Activated CD8-positive, alpha-beta T cell treated with anti-CD3 and anti-CD28 coated beads for 36 hours (primary cell): ENCODE data around the gene PRKAG1. TPM values are rescaled to one million over a fixed set of nuclear protein-coding genes. Genes with fewer than 3 reads are reported as not detected.

Source experiments
- ATAC-seq: fragments of 200-7000 bp; cut with Tn5 transposase; one replicate; pipeline ENCODE4 v1.10.0; 2021; ENCODE audit warnings: mild to moderate bottlenecking, moderate library complexity
- CTCF ChIA-PET: fragments of 350-600 bp; sonication (Branson Sonifier 250); formaldehyde crosslinking; loops from one replicate; lab custom pipeline; 2021; ENCODE audit warnings: antibody characterized with exemption; lab: Charles Lee
- POLR2A ChIA-PET: fragments of 350-600 bp; sonication (Branson Sonifier 250); formaldehyde crosslinking; loops from one replicate; lab custom pipeline; 2021; ENCODE audit warnings: antibody characterized with exemption; lab: Charles Lee
- DNase-seq: peaks from one replicate; pipeline ENCODE4 v3.0.0-alpha.2; 2020
- H3K27ac Mint-ChIP-seq: one replicate; pipeline ENCODE4 v1.8.0; 2021; ENCODE audit warnings: mild to moderate bottlenecking, mixed read lengths
- H3K27me3 Mint-ChIP-seq: one replicate; pipeline ENCODE4 v1.8.0; 2021; ENCODE audit warnings: mixed read lengths
- H3K36me3 Mint-ChIP-seq: one replicate; pipeline ENCODE4 v1.8.0; 2021; ENCODE audit warnings: low read depth, mixed read lengths
- H3K4me1 Mint-ChIP-seq: one replicate; pipeline ENCODE4 v1.8.0; 2021; ENCODE audit warnings: low read depth, mixed read lengths
- H3K4me3 Mint-ChIP-seq: one replicate; pipeline ENCODE4 v1.8.0; 2021; ENCODE audit warnings: mild to moderate bottlenecking, moderate library complexity, mixed read lengths
- H3K9me3 Mint-ChIP-seq: one replicate; pipeline ENCODE4 v1.8.0; 2021; ENCODE audit warnings: mixed read lengths
- CTCF ChIP-seq: fragments of 200-600 bp; IDR thresholded peaks from one replicate; pipeline ENCODE4 v1.8.0; 2022; ENCODE audit warnings: antibody characterized with exemption, mild to moderate bottlenecking
- intact Hi-C: fragments of 100-400 bp; cut with micrococcal nuclease; formaldehyde crosslinking; loops from one replicate; pipeline ENCODE4 v1.10.0; 2022
- total RNA-seq, 2 experiments: library from RNA; stranded (reverse); gene quantifications; one replicate each; pipeline ENCODE4 v1.2.3, GENCODE V29; 2021

Gene PRKAG1
- total RNA-seq, 2 experiments from 2014 or later: 43.3 to 47.3 TPM

GRCh38 chr12:48980953-48981756 is 37.4 kb downstream of the PRKAG1 start:
- Mint-ChIP-seq H3K4me3 (peak overlapping the region; percentile 60), H3K4me1 (peaks cover 47% of the 10 kb centered on the region), H3K27ac (peak overlapping the region; percentile 47), H3K36me3 (no peaks in the 10 kb centered on the region), H3K27me3 (peaks cover 52% of the 10 kb centered on the region), H3K9me3 (no peaks in the 10 kb centered on the region)
- POLR2A ChIA-PET: interaction anchor here (1.1 to 1.4 kb wide), 2 partner anchors 17 to 46 kb away, joined by 3 read pairs; no protein-coding TSS in a partner anchor
- DNase-seq (peak; percentile 62), ATAC-seq (peak; percentile 10)
- TF ChIP-seq CTCF: no peak
- intact Hi-C loops: no loop called here
- CTCF ChIA-PET: interaction anchor here (0.9 to 51.8 kb wide), 5 partner anchors 12 to 128 kb away, joined by 4 to 896 read pairs (median 6); partner anchors contain the start of gene DDN

- DNase-seq (peak; percentile 50), ATAC-seq (no peak)
- intact Hi-C loops: no loop called here
- H3K27ac Mint-ChIP-seq: no peak overlapping the region
- no peak for TF ChIP-seq CTCF
- peaks cover 56% of the 10 kb centered on the region for H3K27me3 Mint-ChIP-seq
- H3K9me3 Mint-ChIP-seq: no peaks in the 10 kb centered on the region
- POLR2A ChIA-PET: interaction anchor here (0.9 to 3.7 kb wide), 8 partner anchors 7 to 150 kb away, joined by 3 to 27 read pairs (median 4); partner anchors contain the start of genes DDN, FKBP11, TUBA1B and WNT10B
- H3K4me1 Mint-ChIP-seq: peaks cover 47% of the 10 kb centered on the region
- peak overlapping the region; percentile 60 for H3K4me3 Mint-ChIP-seq
- no peaks in the 10 kb centered on the region for H3K36me3 Mint-ChIP-seq
- CTCF ChIA-PET: interaction anchor here (0.9 to 51.8 kb wide), 7 partner anchors 16 to 128 kb away, joined by 3 to 896 read pairs (median 4); partner anchors contain the start of gene DDN
Observed at GRCh38 chr12:48980389-48980952, 38.1 kb downstream of the PRKAG1 start.

- POLR2A ChIA-PET: interaction anchor here (0.8 to 3.7 kb wide), 8 partner anchors 8 to 151 kb away, joined by 3 to 27 read pairs (median 4); partner anchors contain the start of genes DDN, DDX23, FKBP11 and TUBA1B
- CTCF ChIA-PET: interaction anchor here (0.6 to 51.8 kb wide), 13 partner anchors 11 to 363 kb away, joined by 3 to 896 read pairs (median 4); partner anchors contain the start of genes ARF3, DDN, DDX23 and FKBP11
- Mint-ChIP-seq H3K27ac (no peak overlapping the region), H3K27me3 (peaks cover 55% of the 10 kb centered on the region), H3K36me3 (no peaks in the 10 kb centered on the region), H3K9me3 (no peaks in the 10 kb centered on the region), H3K4me1 (peaks cover 47% of the 10 kb centered on the region), H3K4me3 (peak overlapping the region; percentile 60)
- ATAC-seq (no peak), DNase-seq (peak; percentile 60)
- no peak for TF ChIP-seq CTCF
- intact Hi-C loops: loop anchor here (5.0 kb wide), 2 partner anchors 47 to 127 kb away; partner anchors contain the start of gene DDX23
Observed at GRCh38 chr12:48979602-48980388, 38.8 kb downstream of the PRKAG1 start.

- no peak for DNase-seq
- Mint-ChIP-seq H3K4me3 (peak overlapping the region; percentile 60), H3K9me3 (no peaks in the 10 kb centered on the region), H3K27ac (no peak overlapping the region), H3K4me1 (peaks cover 47% of the 10 kb centered on the region), H3K36me3 (no peaks in the 10 kb centered on the region), H3K27me3 (peaks cover 56% of the 10 kb centered on the region)
- ChIA-PET POLR2A (interaction anchor here (0.8 to 3.7 kb wide), 11 partner anchors 8 to 152 kb away, joined by 3 to 27 read pairs (median 6); partner anchors contain the start of genes DDN, DDX23, FKBP11 and TUBA1B), CTCF (interaction anchor here (0.6 to 51.8 kb wide), 22 partner anchors 10 to 364 kb away, joined by 3 to 896 read pairs (median 5); partner anchors contain the start of genes ARF3, DDN, DDX23 and FKBP11)
- no peak for ATAC-seq
- TF ChIP-seq CTCF: no peak
- intact Hi-C loops: loop anchor here (5.0 kb wide), 2 partner anchors 47 to 127 kb away; partner anchors contain the start of gene DDX23
Observed at GRCh38 chr12:48978741-48979601, 39.6 kb downstream of the PRKAG1 start.
